Activated CD4-positive, alpha-beta T cell treated with anti-CD3 and anti-CD28 coated beads, Interleukin-2, amount 10 ng/mL, durations not matched to agents 24 days and 14 days (primary cell): Measurements from ENCODE around the gene ENTREP1. TPM values are rescaled to one million over a fixed set of nuclear protein-coding genes. Genes with fewer than 3 reads are reported as not detected.

ENCODE experiments used
- DNase-seq: peaks from one replicate; pipeline ENCODE4 v3.0.0; 2022
- H3K27ac Mint-ChIP-seq: one replicate; pipeline ENCODE4 v1.8.0; 2022; ENCODE audit warnings: mild to moderate bottlenecking, mixed read lengths
- H3K27me3 Mint-ChIP-seq: one replicate; pipeline ENCODE4 v1.8.0; 2022; ENCODE audit warnings: mixed read lengths
- H3K36me3 Mint-ChIP-seq: one replicate; pipeline ENCODE4 v1.8.0; 2022; ENCODE audit warnings: low read depth, mild to moderate bottlenecking, mixed read lengths
- H3K4me1 Mint-ChIP-seq: one replicate; pipeline ENCODE4 v1.8.0; 2021; ENCODE audit warnings: mixed read lengths
- H3K4me3 Mint-ChIP-seq: one replicate; pipeline ENCODE4 v1.8.0; 2022; ENCODE audit warnings: mild to moderate bottlenecking, moderate library complexity, mixed read lengths
- H3K9me3 Mint-ChIP-seq: one replicate; pipeline ENCODE4 v1.8.0; 2021; ENCODE audit warnings: mixed read lengths
- intact Hi-C: fragments of 100-400 bp; cut with micrococcal nuclease; formaldehyde crosslinking; loops from one replicate; pipeline ENCODE4 v1.15.1; 2023
- total RNA-seq: library from RNA; stranded (reverse); gene quantifications from 2 replicates; pipeline ENCODE4 v1.2.3, GENCODE V29; 2022

Gene ENTREP1
- total RNA-seq, 1 donor from 2014 or later = not detected

DNA sequence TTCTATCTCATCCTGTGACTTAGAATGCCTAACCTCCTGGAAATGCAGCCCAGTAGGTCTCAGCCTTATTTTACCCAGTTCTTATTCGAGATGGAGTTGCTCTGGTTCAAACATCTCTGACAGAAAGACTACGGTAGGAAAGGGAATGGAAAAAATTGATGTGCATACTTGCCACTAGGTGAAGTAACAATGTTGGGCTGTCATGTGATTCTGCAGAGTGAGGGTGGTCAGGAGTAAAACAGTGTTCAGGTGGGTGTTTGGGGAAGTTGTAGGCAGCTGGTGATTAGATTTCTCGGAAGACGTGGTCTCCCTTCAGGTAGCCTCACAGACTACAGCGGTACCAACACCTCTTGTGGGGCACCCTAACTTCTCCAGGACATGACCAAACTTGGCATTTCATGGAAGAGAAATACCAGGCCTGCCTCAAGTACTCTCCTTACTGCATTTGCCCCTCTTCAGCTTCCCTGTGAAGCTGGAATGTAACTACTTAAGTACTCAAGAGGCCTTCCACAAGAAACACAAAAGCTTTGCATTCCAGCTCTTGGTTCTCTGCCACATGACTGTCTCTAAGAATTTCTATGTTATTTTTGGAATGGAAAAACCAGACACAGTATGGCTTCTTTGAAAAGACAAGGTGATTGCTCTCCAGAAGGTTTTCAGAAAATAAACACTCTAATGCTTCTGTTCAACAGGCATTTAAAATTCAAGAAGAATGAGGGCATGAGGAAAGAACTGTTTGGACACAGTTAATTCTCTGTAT is 17.4 kb upstream of the ENTREP1 start:
- Mint-ChIP-seq H3K4me3 (no peak overlapping the region), H3K36me3 (no peaks in the 10 kb centered on the region), H3K4me1 (no peaks in the 10 kb centered on the region), H3K27ac (no peak overlapping the region), H3K9me3 (peaks cover 7% of the 10 kb centered on the region), H3K27me3 (peaks cover 2% of the 10 kb centered on the region)
- intact Hi-C loops = no loop called here
- DNase-seq = no peak

DNA sequence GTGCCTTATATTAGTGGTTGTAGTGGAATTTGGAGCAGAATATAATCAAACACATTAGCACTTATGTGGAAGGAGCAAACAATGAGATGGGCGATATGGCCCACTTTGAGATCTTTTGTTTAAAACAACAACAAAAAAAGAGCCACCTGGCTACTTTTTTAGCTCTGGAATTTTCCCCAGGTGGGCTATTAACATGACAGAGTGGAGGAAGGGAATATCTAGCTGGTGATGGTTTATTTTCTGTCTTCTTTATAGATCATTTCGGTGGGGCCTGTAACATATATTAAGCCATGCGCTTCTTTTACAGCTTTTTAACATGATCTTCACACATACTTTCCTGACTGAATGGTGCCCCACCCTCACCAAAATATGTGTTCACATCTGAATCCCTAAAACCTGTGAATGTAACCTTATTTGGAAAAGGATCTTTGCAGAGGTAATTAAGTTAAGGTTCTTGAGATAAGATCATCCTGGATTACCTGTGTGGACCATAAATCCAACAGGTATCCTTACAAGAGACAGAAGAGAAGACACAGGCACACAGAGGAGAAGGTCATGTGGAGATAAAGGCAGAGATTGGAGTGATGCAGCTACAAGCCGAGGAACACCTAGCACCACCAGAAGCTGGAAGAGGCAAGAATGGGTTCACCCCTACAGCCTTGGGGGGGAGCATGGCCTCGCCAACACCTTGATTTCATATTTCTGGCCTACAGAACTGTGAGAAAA is 16.6 kb upstream of the ENTREP1 start:
- H3K4me1 Mint-ChIP-seq = no peaks in the 10 kb centered on the region
- no peak for DNase-seq
- peaks cover 2% of the 10 kb centered on the region for H3K27me3 Mint-ChIP-seq
- H3K27ac Mint-ChIP-seq = no peak overlapping the region
- H3K4me3 Mint-ChIP-seq = no peak overlapping the region
- peaks cover 8% of the 10 kb centered on the region for H3K9me3 Mint-ChIP-seq
- H3K36me3 Mint-ChIP-seq = no peaks in the 10 kb centered on the region
- intact Hi-C loops = no loop called here

DNA sequence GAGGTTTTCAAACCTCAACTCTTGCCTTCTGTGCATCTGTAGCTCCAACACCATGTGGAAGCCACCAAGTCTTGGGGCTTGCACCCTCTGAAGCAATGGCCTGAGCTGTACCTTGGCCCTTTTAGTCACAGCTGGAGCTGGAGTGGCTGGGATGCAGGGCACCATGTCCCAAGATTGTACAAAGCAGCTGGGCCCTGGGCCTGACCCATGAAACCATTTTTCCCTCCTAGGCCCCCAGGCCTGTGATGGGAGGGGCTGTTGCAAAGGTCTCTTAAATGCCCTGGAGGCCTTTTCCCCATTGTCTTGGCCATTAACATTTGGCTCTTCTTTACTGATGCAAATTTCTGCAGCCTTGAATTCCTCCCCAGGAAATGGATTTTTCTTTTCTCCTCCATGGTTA is 11.8 kb upstream of the ENTREP1 start:
- H3K4me1 Mint-ChIP-seq = no peaks in the 10 kb centered on the region
- no peak overlapping the region for H3K27ac Mint-ChIP-seq
- intact Hi-C loops = no loop called here

DNA sequence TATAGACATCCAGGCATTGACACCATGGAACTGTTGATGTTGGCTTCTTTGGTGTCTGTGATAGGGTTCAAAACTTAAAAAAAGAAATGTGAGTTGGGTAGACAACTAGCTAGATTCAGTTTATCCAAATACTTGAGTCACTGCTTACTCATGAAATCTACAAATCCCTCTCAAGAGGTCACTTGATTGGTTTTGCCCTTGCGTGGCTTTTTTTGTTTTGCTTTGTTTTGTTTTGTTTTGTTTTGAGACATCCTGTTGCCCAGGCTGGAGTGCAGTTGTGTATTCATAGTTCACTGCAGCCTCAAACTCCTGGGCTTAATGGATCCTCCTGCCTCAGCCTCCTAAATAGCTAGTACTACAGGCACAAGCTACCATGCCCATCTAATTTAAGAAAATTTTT is 10.5 kb upstream of the ENTREP1 start:
- Mint-ChIP-seq H3K36me3 (peaks cover 4% of the 10 kb centered on the region), H3K4me1 (no peaks in the 10 kb centered on the region)
- intact Hi-C loops = no loop called here

More for the DNA sequence above, 11.8 kb upstream of the ENTREP1 start:
- peaks cover 4% of the 10 kb centered on the region for H3K36me3 Mint-ChIP-seq
- no peak for DNase-seq
- peaks cover 21% of the 10 kb centered on the region for H3K9me3 Mint-ChIP-seq
- no peaks in the 10 kb centered on the region for H3K27me3 Mint-ChIP-seq
- H3K4me3 Mint-ChIP-seq = no peak overlapping the region

DNA sequence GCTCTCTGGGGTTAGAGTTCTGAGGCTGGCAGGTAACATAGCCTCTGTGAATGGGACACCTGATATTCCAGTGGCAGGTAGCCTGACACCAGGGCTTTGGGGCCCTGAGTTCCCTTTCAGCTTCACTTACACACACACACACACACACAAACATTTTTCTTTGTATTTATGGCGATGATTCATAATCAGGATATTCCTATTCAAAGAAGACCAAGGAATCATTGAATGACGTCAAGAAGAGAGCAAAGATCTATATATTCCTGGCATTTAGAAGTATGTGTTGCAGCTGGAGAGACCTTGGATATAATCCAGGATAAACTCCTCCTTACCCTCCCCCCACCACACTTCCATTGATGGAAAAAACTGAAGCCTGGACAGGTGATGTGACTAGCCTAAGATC is 7.9 kb upstream of the ENTREP1 start:
- H3K36me3 Mint-ChIP-seq = peaks cover 4% of the 10 kb centered on the region
- intact Hi-C loops = no loop called here
- no peak overlapping the region for H3K4me3 Mint-ChIP-seq
- no peaks in the 10 kb centered on the region for H3K4me1 Mint-ChIP-seq
- H3K27ac Mint-ChIP-seq = no peak overlapping the region
- no peak for DNase-seq
- H3K9me3 Mint-ChIP-seq = peaks cover 19% of the 10 kb centered on the region
- H3K27me3 Mint-ChIP-seq = peaks cover 13% of the 10 kb centered on the region

More for the DNA sequence above, 10.5 kb upstream of the ENTREP1 start:
- Mint-ChIP-seq H3K4me3 (no peak overlapping the region), H3K9me3 (peaks cover 21% of the 10 kb centered on the region), H3K27ac (no peak overlapping the region), H3K27me3 (peaks cover 7% of the 10 kb centered on the region)
- no peak for DNase-seq

DNA sequence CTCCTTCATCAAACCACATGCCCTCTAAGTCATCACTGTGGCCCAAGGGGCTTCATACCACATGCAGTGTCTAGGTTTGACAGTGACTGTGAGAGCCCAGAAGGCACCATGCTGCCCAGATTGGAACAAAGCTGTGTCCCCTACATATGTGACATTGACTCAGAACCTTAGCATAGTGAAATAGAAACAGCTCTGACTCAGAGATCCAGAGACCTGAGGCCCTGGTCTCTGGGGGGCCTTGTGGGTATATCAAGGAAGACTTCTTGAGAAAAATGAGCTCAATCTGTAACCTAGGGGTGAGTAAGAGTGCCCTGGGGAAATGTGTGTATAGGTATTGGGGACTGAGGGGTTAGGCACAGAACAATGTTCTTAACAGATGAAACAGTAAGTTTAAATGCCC is 7.1 kb upstream of the ENTREP1 start:
- intact Hi-C loops = no loop called here

DNA sequence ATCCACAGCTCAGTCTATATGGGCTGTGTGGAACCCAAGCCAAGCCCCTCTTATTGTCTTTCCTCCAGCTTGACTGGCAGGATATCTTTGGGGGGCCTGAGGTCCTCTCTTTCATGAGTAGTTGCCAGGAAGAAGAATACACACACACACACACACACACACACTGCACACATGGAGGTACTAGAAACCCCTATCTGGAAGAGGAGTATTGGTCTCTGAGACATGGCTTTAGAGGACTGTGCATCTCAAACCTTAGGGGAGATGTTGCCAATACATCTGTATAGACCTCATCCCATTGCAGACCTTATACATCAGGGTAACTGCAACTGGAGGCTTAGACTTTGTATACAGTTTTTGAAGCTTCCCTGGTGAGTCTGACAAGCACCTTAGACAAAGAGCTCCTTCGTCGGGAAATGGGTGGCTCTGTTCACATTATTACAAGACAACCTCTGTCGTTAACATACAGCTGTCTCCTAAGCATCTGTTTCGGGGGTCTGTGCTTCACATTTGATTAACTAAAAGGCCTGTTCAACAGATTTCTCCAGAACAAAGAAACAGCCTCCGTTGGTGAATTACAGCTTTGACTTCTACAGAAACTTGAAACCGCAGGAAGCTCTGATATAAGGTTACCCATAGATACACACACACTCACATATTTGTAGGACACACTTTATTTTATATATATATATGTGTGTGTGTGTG is 5.5 kb upstream of the ENTREP1 start:
- Mint-ChIP-seq H3K4me3 (no peak overlapping the region), H3K27me3 (peaks cover 31% of the 10 kb centered on the region), H3K4me1 (no peaks in the 10 kb centered on the region), H3K36me3 (no peaks in the 10 kb centered on the region), H3K27ac (no peak overlapping the region), H3K9me3 (peaks cover 4% of the 10 kb centered on the region)
- intact Hi-C loops = no loop called here
- DNase-seq = no peak

More for the DNA sequence above, 7.1 kb upstream of the ENTREP1 start:
- H3K9me3 Mint-ChIP-seq = peaks cover 14% of the 10 kb centered on the region
- H3K4me1 Mint-ChIP-seq = no peaks in the 10 kb centered on the region
- peaks cover 17% of the 10 kb centered on the region for H3K27me3 Mint-ChIP-seq
- DNase-seq = no peak
- H3K27ac Mint-ChIP-seq = no peak overlapping the region
- peaks cover 4% of the 10 kb centered on the region for H3K36me3 Mint-ChIP-seq
- H3K4me3 Mint-ChIP-seq = no peak overlapping the region

DNA sequence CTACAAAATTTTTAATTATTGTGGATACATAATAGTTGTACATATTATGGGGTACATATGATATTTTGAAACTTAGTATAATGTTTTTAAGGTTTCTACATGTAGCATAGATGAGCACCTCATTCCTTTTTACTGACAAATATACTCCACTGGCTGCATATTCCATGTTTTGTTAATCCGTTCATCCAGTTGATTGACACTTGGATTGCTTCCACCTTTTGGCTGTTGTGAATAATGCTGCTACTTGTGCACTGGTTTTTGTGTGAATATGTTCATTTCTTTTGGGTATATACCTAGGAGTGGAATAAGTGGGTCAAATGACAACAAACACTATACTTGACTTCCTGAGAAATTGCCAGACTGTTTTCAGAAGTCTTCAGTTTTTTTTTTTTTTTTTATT is 2.8 kb upstream of the ENTREP1 start:
- peaks cover 4% of the 10 kb centered on the region for H3K9me3 Mint-ChIP-seq
- H3K27ac Mint-ChIP-seq = no peak overlapping the region
- no peaks in the 10 kb centered on the region for H3K36me3 Mint-ChIP-seq
- no peaks in the 10 kb centered on the region for H3K4me1 Mint-ChIP-seq
- intact Hi-C loops = no loop called here
- no peak for DNase-seq
- H3K27me3 Mint-ChIP-seq = peaks cover 51% of the 10 kb centered on the region
- no peak overlapping the region for H3K4me3 Mint-ChIP-seq

DNA sequence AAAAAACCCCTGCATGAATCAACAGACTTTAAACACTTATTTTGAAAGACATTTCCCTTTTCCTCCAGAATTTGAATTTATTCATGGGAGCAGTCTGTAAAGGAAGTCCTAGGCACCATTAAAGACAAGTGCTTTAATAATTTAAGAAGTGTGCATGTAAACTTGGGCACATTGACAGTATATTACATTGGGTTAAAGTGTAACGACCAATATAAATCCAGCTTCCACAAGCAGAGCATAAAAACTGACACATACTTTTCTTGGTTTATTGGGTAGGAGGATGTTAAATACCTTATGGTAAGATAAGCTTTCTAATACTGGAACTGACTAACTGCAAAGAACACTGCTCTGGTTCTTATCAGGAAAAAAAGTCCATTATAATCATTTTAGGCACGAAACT is 1.2 kb upstream of the ENTREP1 start:
- peaks cover 58% of the 10 kb centered on the region for H3K27me3 Mint-ChIP-seq
- H3K36me3 Mint-ChIP-seq = no peaks in the 10 kb centered on the region
- H3K4me1 Mint-ChIP-seq = no peaks in the 10 kb centered on the region
- no peak overlapping the region for H3K27ac Mint-ChIP-seq
- no peak for DNase-seq
- H3K9me3 Mint-ChIP-seq = no peaks in the 10 kb centered on the region
- intact Hi-C loops = no loop called here
- H3K4me3 Mint-ChIP-seq = no peak overlapping the region

DNA sequence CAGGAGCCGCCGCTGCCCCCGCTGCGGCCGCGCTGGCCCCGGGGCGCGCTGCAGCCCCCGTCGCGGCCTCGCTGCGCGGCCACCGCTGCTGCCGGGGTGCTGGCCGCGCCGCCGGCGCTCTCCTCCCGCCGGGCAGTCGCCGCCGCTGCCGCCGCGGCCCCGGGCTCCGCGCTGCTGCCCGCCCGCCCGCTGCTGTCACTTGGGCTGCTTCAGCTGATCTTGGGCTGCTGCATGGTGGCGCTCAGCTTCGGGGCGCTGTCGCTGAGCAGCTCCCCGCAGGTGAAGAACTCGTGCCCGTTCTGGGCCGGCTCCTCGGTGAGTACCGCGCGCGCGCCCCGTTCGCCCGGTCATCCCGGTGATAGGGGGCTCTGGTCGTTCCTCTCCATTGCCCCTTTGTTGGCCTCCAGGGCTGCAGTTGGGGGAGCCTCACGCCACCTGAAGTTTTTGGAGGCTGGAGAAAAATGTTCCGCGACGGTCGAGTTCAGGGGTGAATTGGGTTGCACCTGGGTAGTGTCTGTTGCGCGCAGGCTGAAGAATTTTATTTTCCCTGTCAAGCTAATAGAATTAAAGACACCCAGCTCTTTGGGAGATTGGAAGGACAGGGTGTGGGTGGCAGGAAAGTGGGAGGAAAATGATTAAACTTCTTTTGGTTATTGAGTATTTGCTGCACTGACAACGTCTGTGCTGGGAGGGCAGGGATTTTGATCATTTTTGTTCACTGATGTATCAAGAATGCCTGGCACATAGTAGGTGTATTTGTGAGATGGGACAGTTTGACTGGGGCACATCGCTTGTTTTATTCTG is 596 bp downstream of the ENTREP1 start:
- Mint-ChIP-seq H3K27ac (no peak overlapping the region), H3K9me3 (no peaks in the 10 kb centered on the region), H3K36me3 (no peaks in the 10 kb centered on the region), H3K4me1 (no peaks in the 10 kb centered on the region), H3K27me3 (peaks cover 63% of the 10 kb centered on the region), H3K4me3 (no peak overlapping the region)
- no peak for DNase-seq
- intact Hi-C loops = no loop called here

DNA sequence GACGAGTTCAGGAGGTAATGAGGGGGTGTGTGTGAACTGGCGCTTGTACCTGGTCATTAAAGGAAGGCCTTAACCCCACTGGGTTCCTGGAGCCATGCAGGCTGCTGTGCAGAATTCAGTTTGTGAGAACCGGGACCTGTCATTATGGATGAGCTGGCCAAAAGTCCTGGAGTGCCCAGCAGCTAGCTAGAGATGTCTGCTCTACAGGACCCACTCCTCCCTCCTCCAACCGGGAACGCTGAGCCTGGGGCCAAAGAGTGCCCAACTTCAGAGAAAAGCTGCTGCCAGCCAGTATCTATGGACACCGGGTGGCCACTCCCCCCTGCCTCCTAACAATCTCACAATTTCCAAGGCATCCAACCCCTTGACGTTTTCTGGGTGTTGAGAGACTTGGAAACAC is 1.2 kb downstream of the ENTREP1 start:
- H3K4me1 Mint-ChIP-seq = no peaks in the 10 kb centered on the region
- H3K27ac Mint-ChIP-seq = no peak overlapping the region
- intact Hi-C loops = no loop called here
- H3K27me3 Mint-ChIP-seq = peaks cover 65% of the 10 kb centered on the region
- no peaks in the 10 kb centered on the region for H3K9me3 Mint-ChIP-seq
- H3K4me3 Mint-ChIP-seq = no peak overlapping the region
- no peak for DNase-seq
- H3K36me3 Mint-ChIP-seq = no peaks in the 10 kb centered on the region

DNA sequence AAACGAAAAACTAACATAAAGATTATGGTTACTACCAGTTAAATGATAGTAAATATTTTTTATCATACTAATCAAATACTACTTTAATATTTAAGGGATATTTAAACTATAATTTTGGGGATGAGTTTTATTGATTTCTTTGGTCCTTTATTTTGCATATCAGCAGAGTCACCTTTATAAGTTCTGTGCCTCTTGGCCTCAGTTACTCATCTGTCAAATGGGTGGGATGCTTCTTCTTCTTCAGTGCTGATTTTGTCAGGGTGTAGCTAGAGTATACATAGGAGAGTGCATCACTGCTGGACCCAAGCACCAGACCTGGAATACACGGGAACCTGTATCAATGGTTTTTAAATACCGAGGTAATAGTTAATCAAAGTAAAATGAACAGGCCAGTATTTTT is 5.6 kb downstream of the ENTREP1 start:
- intact Hi-C loops = no loop called here
- Mint-ChIP-seq H3K9me3 (no peaks in the 10 kb centered on the region), H3K36me3 (no peaks in the 10 kb centered on the region), H3K27me3 (peaks cover 54% of the 10 kb centered on the region), H3K27ac (no peak overlapping the region), H3K4me3 (no peak overlapping the region), H3K4me1 (no peaks in the 10 kb centered on the region)
- no peak for DNase-seq

DNA sequence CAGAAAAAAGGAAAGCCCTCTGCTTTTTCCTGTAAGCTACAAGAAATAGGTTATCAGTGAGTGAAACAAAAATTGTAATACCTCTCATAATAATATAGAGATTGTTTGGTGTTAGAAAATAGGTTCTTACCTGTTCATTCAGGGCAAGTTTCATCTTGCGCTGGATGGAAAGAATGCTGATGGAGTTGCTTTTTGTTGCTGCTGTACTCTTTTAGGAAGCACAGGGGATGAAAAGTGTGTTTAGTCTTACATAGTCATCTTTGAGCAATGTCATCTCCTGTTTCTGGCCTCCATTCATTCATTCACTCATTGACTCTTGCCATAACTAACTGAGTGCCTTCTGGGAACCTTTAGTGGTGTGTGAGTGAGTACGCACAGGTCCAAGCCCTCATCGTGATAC is 6.4 kb downstream of the ENTREP1 start:
- no peak for DNase-seq
- Mint-ChIP-seq H3K27me3 (peaks cover 48% of the 10 kb centered on the region), H3K27ac (no peak overlapping the region), H3K4me3 (no peak overlapping the region), H3K36me3 (no peaks in the 10 kb centered on the region), H3K9me3 (no peaks in the 10 kb centered on the region), H3K4me1 (no peaks in the 10 kb centered on the region)
- intact Hi-C loops = no loop called here
